Muscle of back (tissue), 11 donors: ENCODE data around the gene MUC16. TPM values are rescaled to one million over a fixed set of nuclear protein-coding genes. Genes with fewer than 3 reads are reported as not detected.

ENCODE experiments used
- DNase-seq, 3 donors: peaks; one replicate each; pipeline versions ENCODE4 v3.0.0 to v3.0.0-alpha.2; 2013
- polyA plus RNA-seq, 10 donors: library from polyadenylated mRNA; unstranded; fragments of 120-200 nt; gene quantifications; one replicate each; pipeline ENCODE4 v1.2.1, GENCODE V29; 2013; ENCODE audit not compliant: insufficient read length in 10 of 10

Gene MUC16
- polyA plus RNA-seq, 10 donors: under 0.01 to 0.37 (median 0.05) TPM; not detected in 5

- no peak for DNase-seq
Measured at GRCh38 chr19:9009431-9009830, 778 bp downstream of the MUC16 start.

GRCh38 chr19:9008667-9009066 lies 1.5 kb downstream of the MUC16 start:
- DNase-seq: no peak

- no peak for DNase-seq
Measured at GRCh38 chr19:9000933-9001332, 9.3 kb downstream of the MUC16 start.

- DNase-seq: no peak
Measured at GRCh38 chr19:8988204-8988603, 22.0 kb downstream of the MUC16 start.

- DNase-seq: no peak
Measured at GRCh38 chr19:8986296-8986695, 23.9 kb downstream of the MUC16 start.

- DNase-seq: peak in 1 of 3 donors; percentile 5
Measured at GRCh38 chr19:8973501-8974091, 36.6 kb downstream of the MUC16 start.

- DNase-seq: no peak
Measured at GRCh38 chr19:8965887-8966286, 44.3 kb downstream of the MUC16 start.

Other genes with a start within 250 kb of the MUC16 start
- gene ZNF558, start 178.1 kb downstream of the MUC16 start, polyA plus RNA-seq: 10 to 100 TPM; 16.1 to 25.8 (median 21.4) TPM
- gene MBD3L1, start 178.0 kb downstream of the MUC16 start, polyA plus RNA-seq: not detected
- gene OR1M1, start 76.7 kb upstream of the MUC16 start, polyA plus RNA-seq: under 1 TPM in 3 of 10 donors, not detected in 7; 0.08 to 0.19 (median 0.10) TPM
- under 1 TPM in 3 of 10 donors, not detected in 7; 0.04 to 0.08 (median 0.07) TPM for gene OR7G2, start 97.1 kb upstream of the MUC16 start, polyA plus RNA-seq
- not detected for gene OR7G1, start 105.4 kb upstream of the MUC16 start, polyA plus RNA-seq
- not detected for gene OR7G3, start 116.5 kb upstream of the MUC16 start, polyA plus RNA-seq
- 10 to 100 TPM; 15.6 to 23.7 (median 18.8) TPM for gene ZNF317, start 130.0 kb upstream of the MUC16 start, polyA plus RNA-seq
- gene OR7D2, start 168.6 kb upstream of the MUC16 start, polyA plus RNA-seq: 1 to 10 TPM in 1 of 10 donors, under 1 TPM in 9; 0.05 to 1.5 (median 0.10) TPM
- not detected for gene OR7D4, start 209.2 kb upstream of the MUC16 start, polyA plus RNA-seq
- gene OR7E24, start 240.5 kb upstream of the MUC16 start, polyA plus RNA-seq: not detected